ENCODE results near the gene KRTAP3-1. TPM values are rescaled to one million over a fixed set of nuclear protein-coding genes. Genes with fewer than 3 reads are reported as not detected.
"Not testable (repeated sequence)": the region's sequence is repeated elsewhere in the genome, so short reads cannot be mapped to it uniquely, and the experiment has no call there.

KRTAP3-1 gene
- total RNA-seq, 5 donors from 2014 or later (not counting 1 experiment from before 2014, with no cell fraction given), result not detected

DNA sequence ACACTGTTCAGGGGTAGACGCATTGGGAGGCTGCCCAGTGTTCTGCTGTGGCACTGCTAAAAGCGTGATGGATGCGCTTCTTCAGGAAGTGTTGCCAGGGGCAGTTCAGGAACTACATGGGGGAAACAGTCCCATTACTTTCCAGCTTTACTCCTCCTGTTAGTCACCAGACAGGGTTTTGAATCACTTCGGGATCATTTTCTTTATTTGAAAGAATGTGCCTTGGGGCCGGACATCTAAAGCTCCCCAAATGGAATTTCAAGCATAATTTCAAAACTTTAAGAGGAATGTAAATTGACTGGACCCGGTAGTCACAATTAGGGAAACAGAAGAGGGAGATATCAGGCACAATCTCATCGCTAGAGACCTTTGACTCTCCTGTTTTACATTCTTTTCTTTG is 39.5 kb upstream of the KRTAP3-1 start:
- ChIA-PET CTCF (no interaction called here), POLR2A (no interaction called here)
- Histone ChIP-seq H3K27ac (ENCODE audit: low read length) (no peak overlapping the region), H3K27me3 (replicated peaks in 1 of 2; ENCODE audit: control insufficient read depth in 2 of 2, extremely low read depth in 1 of 2, insufficient read depth in 2 of 2, low read length in 1 of 2) (peaks cover 2 to 8% of the 10 kb centered on the region in 2 experiments), H3K9me3 (no peaks in the 10 kb centered on the region), H3K4me3 (ENCODE audit: control insufficient read depth in 1 of 2, extremely low read depth in 1 of 2, low read length in 1 of 2) (no peak overlapping the region), H3K4me1 (ENCODE audit: control insufficient read depth in 1 of 2, extremely low read depth in 1 of 2, insufficient read depth in 2 of 2, low read length in 2 of 2) (no peaks in the 10 kb centered on the region), H3K36me3 (ENCODE audit: control insufficient read depth in 2 of 2, extremely low read depth in 1 of 2, insufficient read depth in 1 of 2, low read length in 1 of 2) (no peaks in the 10 kb centered on the region)
- DNase-seq (no peak), ATAC-seq (replicated peaks in 1 of 4) (no peak)
- peaks cover 0 to 4% (median 2%) of the 10 kb centered on the region in 3 donors for H3K9me3 Mint-ChIP-seq
- H3K4me1 Mint-ChIP-seq, result peaks cover 0 to 2% (median 0%) of the 10 kb centered on the region in 3 donors
- WGBS (ENCODE audit: insufficient coverage), result 89% methylated on average over 5 of the region's 7 CpGs
- peaks cover 17 to 44% of the 10 kb centered on the region in 2 donors for H3K27me3 Mint-ChIP-seq
- H3K27ac Mint-ChIP-seq, result no peak overlapping the region
- no peaks in the 10 kb centered on the region for H3K36me3 Mint-ChIP-seq
- H3K4me3 Mint-ChIP-seq, result no peak overlapping the region

GRCh38 chr17:41046735-41047465 is 38.0 kb upstream of the KRTAP3-1 start, which contains the start of gene KRTAP2-1:
Gene KRTAP2-1, minus strand, starts transcription at chr17:41047316. Its CDS starts 49 bp downstream, at chr17:41047267.
- H3K27ac ChIP-seq (ENCODE audit: low read length), result not testable (repeated sequence)

GRCh38 chr17:41042953-41043352 is 34.0 kb upstream of the KRTAP3-1 start:
- no peak overlapping the region for H3K27ac Mint-ChIP-seq
- no peaks in the 10 kb centered on the region for H3K4me1 ChIP-seq (ENCODE audit: control insufficient read depth in 1 of 2, extremely low read depth in 1 of 2, insufficient read depth in 2 of 2, low read length in 2 of 2)
- DNase-seq, result no peak
- H3K4me3 Mint-ChIP-seq, result no peak overlapping the region
- ATAC-seq (replicated peaks in 1 of 4), result no peak
- peaks cover 0 to 7% of the 10 kb centered on the region in 2 experiments for H3K27me3 ChIP-seq (replicated peaks in 1 of 2; ENCODE audit: control insufficient read depth in 2 of 2, extremely low read depth in 1 of 2, insufficient read depth in 2 of 2, low read length in 1 of 2)
- no peaks in the 10 kb centered on the region for H3K36me3 ChIP-seq (ENCODE audit: control insufficient read depth in 2 of 2, extremely low read depth in 1 of 2, insufficient read depth in 1 of 2, low read length in 1 of 2)
- H3K27me3 Mint-ChIP-seq, result peaks cover 27 to 31% of the 10 kb centered on the region in 2 donors
- peaks cover 0 to 10% (median 5%) of the 10 kb centered on the region in 3 donors for H3K9me3 Mint-ChIP-seq
- no peak overlapping the region for H3K27ac ChIP-seq (ENCODE audit: low read length)
- POLR2A ChIA-PET, result interaction anchor here in 1 of 2 donors (0.6 kb wide), 1 partner anchor 165 kb away, joined by 3 read pairs; no protein-coding TSS in a partner anchor
- H3K36me3 Mint-ChIP-seq, result no peaks in the 10 kb centered on the region
- H3K4me3 ChIP-seq (ENCODE audit: control insufficient read depth in 1 of 2, extremely low read depth in 1 of 2, low read length in 1 of 2), result no peak overlapping the region
- H3K4me1 Mint-ChIP-seq, result peaks cover 0 to 2% (median 0%) of the 10 kb centered on the region in 3 donors
- H3K9me3 ChIP-seq, result peaks cover 4% of the 10 kb centered on the region
- CTCF ChIA-PET, result no interaction called here
- no CpG with 5 or more reads among the region's 1 CpG for WGBS (ENCODE audit: insufficient coverage)

More at GRCh38 chr17:41046735-41047465, 38.0 kb upstream of the KRTAP3-1 start, which contains the start of gene KRTAP2-1:
- H3K27ac Mint-ChIP-seq; H3K4me3 ChIP-seq (ENCODE audit: control insufficient read depth in 1 of 2, extremely low read depth in 1 of 2, low read length in 1 of 2); CTCF ChIA-PET; H3K9me3 Mint-ChIP-seq; H3K9me3 ChIP-seq; H3K4me3 Mint-ChIP-seq; H3K4me1 ChIP-seq (ENCODE audit: control insufficient read depth in 1 of 2, extremely low read depth in 1 of 2, insufficient read depth in 2 of 2, low read length in 2 of 2); H3K4me1 Mint-ChIP-seq; ATAC-seq (replicated peaks in 1 of 4); H3K36me3 ChIP-seq (ENCODE audit: control insufficient read depth in 2 of 2, extremely low read depth in 1 of 2, insufficient read depth in 1 of 2, low read length in 1 of 2); H3K36me3 Mint-ChIP-seq; H3K27me3 ChIP-seq (replicated peaks in 1 of 2; ENCODE audit: control insufficient read depth in 2 of 2, extremely low read depth in 1 of 2, insufficient read depth in 2 of 2, low read length in 1 of 2); DNase-seq; POLR2A ChIA-PET: not testable (repeated sequence)
- 73% methylated on average over 5 of the region's 33 CpGs for WGBS (ENCODE audit: insufficient coverage)
- peaks cover 23 to 45% of the 10 kb centered on the region in 2 donors for H3K27me3 Mint-ChIP-seq

DNA sequence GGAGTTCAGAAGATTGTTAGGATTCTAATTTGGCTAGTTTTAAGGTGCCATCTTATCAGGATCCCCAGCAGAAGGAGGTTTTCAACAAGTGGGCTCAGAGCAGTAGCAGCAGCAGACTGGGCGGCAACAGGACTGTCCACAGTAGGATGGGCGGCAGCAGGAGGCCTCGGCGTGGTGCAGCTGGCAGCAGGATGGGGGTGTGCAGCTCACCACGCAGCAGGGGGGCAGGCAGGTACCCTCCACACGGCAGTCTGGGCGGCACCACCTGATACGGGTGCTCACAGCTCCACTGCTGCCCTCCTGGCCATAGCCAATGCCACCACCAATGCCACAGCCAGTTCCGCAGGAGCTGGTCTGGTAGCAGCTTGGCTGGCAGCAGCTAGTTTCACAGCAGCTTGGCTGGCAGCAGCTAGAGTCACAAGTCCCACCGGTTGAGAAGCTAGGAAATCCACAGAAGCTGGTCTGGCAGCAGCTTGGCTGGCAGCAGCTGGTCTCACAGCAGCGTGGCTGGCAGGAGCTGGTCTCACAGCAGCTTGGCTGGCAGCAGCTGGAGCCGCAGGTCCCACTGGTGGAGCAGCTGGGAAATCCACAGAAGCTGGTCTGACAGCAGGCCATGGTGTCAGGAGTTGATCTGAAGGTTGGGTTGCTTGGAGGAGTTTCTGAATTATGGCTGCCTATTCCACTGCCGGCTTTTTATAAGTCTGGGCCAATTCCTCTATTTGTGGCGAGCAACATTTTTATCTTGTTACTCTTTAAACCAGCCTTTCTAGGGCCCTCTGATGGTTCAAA is 32.0 kb upstream of the KRTAP3-1 start, which contains the start of gene KRTAP1-1:
Gene KRTAP1-1, minus strand, starts transcription at position 668 of the 789 bp plus-strand sequence. Its CDS starts 53 bp downstream, at position 615.
- H3K9me3 ChIP-seq, DNase-seq: not testable (repeated sequence)

GRCh38 chr17:41037853-41038350 is 29.0 kb upstream of the KRTAP3-1 start:
- no peak for DNase-seq
- Mint-ChIP-seq H3K4me1 (no peaks in the 10 kb centered on the region), H3K9me3 (peaks cover 0 to 6% (median 0%) of the 10 kb centered on the region in 3 donors), H3K27me3 (peaks cover 22 to 25% of the 10 kb centered on the region in 2 donors), H3K27ac (no peak overlapping the region), H3K4me3 (no peak overlapping the region), H3K36me3 (no peaks in the 10 kb centered on the region)
- H3K27me3 ChIP-seq (replicated peaks in 1 of 2; ENCODE audit: control insufficient read depth in 2 of 2, extremely low read depth in 1 of 2, insufficient read depth in 2 of 2, low read length in 1 of 2), result peaks cover 0 to 7% of the 10 kb centered on the region in 2 experiments
- peaks cover 3% of the 10 kb centered on the region for H3K9me3 ChIP-seq
- no peak overlapping the region for H3K27ac ChIP-seq (ENCODE audit: low read length)
- H3K36me3 ChIP-seq (ENCODE audit: control insufficient read depth in 2 of 2, extremely low read depth in 1 of 2, insufficient read depth in 1 of 2, low read length in 1 of 2), result no peaks in the 10 kb centered on the region
- H3K4me1 ChIP-seq (ENCODE audit: control insufficient read depth in 1 of 2, extremely low read depth in 1 of 2, insufficient read depth in 2 of 2, low read length in 2 of 2), result no peaks in the 10 kb centered on the region
- CTCF ChIA-PET, result no interaction called here
- H3K4me3 ChIP-seq (ENCODE audit: control insufficient read depth in 1 of 2, extremely low read depth in 1 of 2, low read length in 1 of 2), result no peak overlapping the region
- ATAC-seq (replicated peaks in 1 of 4), result no peak
- POLR2A ChIA-PET, result no interaction called here
- 83% methylated on average over 1 of the region's 2 CpGs for WGBS (ENCODE audit: insufficient coverage)

More for the DNA sequence above, 32.0 kb upstream of the KRTAP3-1 start, which contains the start of gene KRTAP1-1:
- H3K27ac ChIP-seq (ENCODE audit: low read length); ATAC-seq (replicated peaks in 1 of 4); H3K4me3 Mint-ChIP-seq; H3K4me3 ChIP-seq (ENCODE audit: control insufficient read depth in 1 of 2, extremely low read depth in 1 of 2, low read length in 1 of 2); H3K27me3 ChIP-seq (replicated peaks in 1 of 2; ENCODE audit: control insufficient read depth in 2 of 2, extremely low read depth in 1 of 2, insufficient read depth in 2 of 2, low read length in 1 of 2); H3K4me1 ChIP-seq (ENCODE audit: control insufficient read depth in 1 of 2, extremely low read depth in 1 of 2, insufficient read depth in 2 of 2, low read length in 2 of 2); CTCF ChIA-PET; H3K27ac Mint-ChIP-seq; H3K9me3 Mint-ChIP-seq; H3K4me1 Mint-ChIP-seq; POLR2A ChIA-PET; H3K36me3 Mint-ChIP-seq; H3K36me3 ChIP-seq (ENCODE audit: control insufficient read depth in 2 of 2, extremely low read depth in 1 of 2, insufficient read depth in 1 of 2, low read length in 1 of 2): not testable (repeated sequence)
- H3K27me3 Mint-ChIP-seq, result peaks cover 22 to 23% of the 10 kb centered on the region in 2 donors
- 89% methylated on average over 10 of the region's 14 CpGs for WGBS (ENCODE audit: insufficient coverage)

GRCh38 chr17:41034346-41034935 is 25.5 kb upstream of the KRTAP3-1 start, which contains the start of gene KRTAP1-3:
Gene KRTAP1-3, minus strand, starts transcription at chr17:41034874. Its CDS starts 53 bp downstream, at chr17:41034821.
- H3K27me3 ChIP-seq (replicated peaks in 1 of 2; ENCODE audit: control insufficient read depth in 2 of 2, extremely low read depth in 1 of 2, insufficient read depth in 2 of 2, low read length in 1 of 2); CTCF ChIA-PET; H3K4me3 Mint-ChIP-seq; H3K9me3 Mint-ChIP-seq; POLR2A ChIA-PET; H3K4me1 Mint-ChIP-seq; H3K27ac ChIP-seq (ENCODE audit: low read length); ATAC-seq (replicated peaks in 1 of 4); H3K27ac Mint-ChIP-seq; H3K4me3 ChIP-seq (ENCODE audit: control insufficient read depth in 1 of 2, extremely low read depth in 1 of 2, low read length in 1 of 2); H3K36me3 Mint-ChIP-seq; DNase-seq; H3K36me3 ChIP-seq (ENCODE audit: control insufficient read depth in 2 of 2, extremely low read depth in 1 of 2, insufficient read depth in 1 of 2, low read length in 1 of 2); H3K9me3 ChIP-seq; H3K4me1 ChIP-seq (ENCODE audit: control insufficient read depth in 1 of 2, extremely low read depth in 1 of 2, insufficient read depth in 2 of 2, low read length in 2 of 2): not testable (repeated sequence)
- WGBS (ENCODE audit: insufficient coverage), result 84% methylated on average over 7 of the region's 10 CpGs
- peaks cover 18 to 28% of the 10 kb centered on the region in 2 donors for H3K27me3 Mint-ChIP-seq

All from T-cell (primary cell).